Fibroblast of lung (primary cell): ENCODE measurements around the gene WDR76.

Source experiments
- CTCF ChIP-seq, 2 donors: IDR thresholded peaks in 1 of 2; conservative IDR thresholded peaks in 1 of 2; 1 replicate in 1 of 2; 2 replicates in 1 of 2; pipeline ENCODE4 v1.5.1; 2011 to 2012; ENCODE audit warnings: low read length in 2 of 2, control low read depth in 1 of 2, inconsistent platforms in 1 of 2, low read depth in 1 of 2, mild to moderate bottlenecking in 1 of 2
- EZH2 ChIP-seq: IDR thresholded peaks from 2 replicates; pipeline ENCODE4 v1.5.1; 2012; ENCODE audit warnings: low read length, control low read depth, mild to moderate bottlenecking; ENCODE audit errors: missing control alignments

- TF ChIP-seq CTCF (conservative IDR thresholded peaks at IDR 0.05 in 1 of 2, IDR thresholded peaks at IDR 0.05 in 1 of 2; ENCODE audit: low read depth in 1 of 2, low read length in 2 of 2), result peak; percentile 73 to 74
- TF ChIP-seq EZH2, result no peak
Observed at GRCh38 chr15:43872416-43873020, 45.7 kb downstream of the WDR76 start.
